HG03135 (cell line): ENCODE measurements around the gene AKAP8.
"Not testable (repeated sequence)": the region's sequence is repeated elsewhere in the genome, so short reads cannot be mapped to it uniquely, and the experiment has no call there.

ENCODE experiments used
- ATAC-seq: cut with Tn5 transposase; IDR thresholded peaks from one replicate; pipeline ENCODE4 v1.9.1; 2021; ENCODE audit warnings: mild to moderate bottlenecking, moderate library complexity; ENCODE audit not compliant: unreplicated experiment

The AKAP8 gene

GRCh38 chr19:15379083-15379998 lies at the start of gene AKAP8:
Gene AKAP8 (minus strand): TSS chr19:15379787. CDS start chr19:15379731, 56 bp downstream.
- ATAC-seq: peak; percentile 79

GRCh38 chr19:15427991-15428471 lies 48.4 kb upstream of the AKAP8 start:
- no peak for ATAC-seq

- ATAC-seq: no peak
Measured at GRCh38 chr19:15427350-15427700, 47.7 kb upstream of the AKAP8 start.

GRCh38 chr19:15426485-15427349 lies 47.1 kb upstream of the AKAP8 start:
- ATAC-seq: no peak

GRCh38 chr19:15425321-15425950 lies 45.8 kb upstream of the AKAP8 start:
- ATAC-seq: no peak

GRCh38 chr19:15424692-15425272 lies 45.2 kb upstream of the AKAP8 start:
- no peak for ATAC-seq

- no peak for ATAC-seq
Measured at GRCh38 chr19:15424121-15424520, 44.5 kb upstream of the AKAP8 start.

- ATAC-seq: no peak
Measured at GRCh38 chr19:15423130-15423529, 43.5 kb upstream of the AKAP8 start.

GRCh38 chr19:15422296-15423075 lies 42.9 kb upstream of the AKAP8 start:
- no peak for ATAC-seq

GRCh38 chr19:15421721-15422260 lies 42.2 kb upstream of the AKAP8 start:
- no peak for ATAC-seq

- ATAC-seq: no peak
Measured at GRCh38 chr19:15421136-15421695, 41.6 kb upstream of the AKAP8 start.

- no peak for ATAC-seq
Measured at GRCh38 chr19:15419413-15420025, 39.9 kb upstream of the AKAP8 start.

GRCh38 chr19:15418579-15419412 lies 39.2 kb upstream of the AKAP8 start, which contains the start of gene AKAP8L:
Gene AKAP8L (minus strand): TSS chr19:15418988. CDS start chr19:15418923, 65 bp downstream.
- peak; percentile 90 for ATAC-seq

- no peak for ATAC-seq
Measured at GRCh38 chr19:15418231-15418578, 38.6 kb upstream of the AKAP8 start.

- ATAC-seq: no peak
Measured at GRCh38 chr19:15417699-15418098, 38.1 kb upstream of the AKAP8 start.

GRCh38 chr19:15412832-15413231 lies 33.2 kb upstream of the AKAP8 start:
- ATAC-seq: no peak

GRCh38 chr19:15411351-15411750 lies 31.8 kb upstream of the AKAP8 start:
- ATAC-seq: not testable (repeated sequence)

GRCh38 chr19:15404780-15405211 lies 25.2 kb upstream of the AKAP8 start:
- no peak for ATAC-seq
